Activated CD4-positive, CD25-positive, alpha-beta regulatory T cell treated with anti-CD3 and anti-CD28 coated beads, Interleukin-2, amount 50 U/mL, for 72 hours (primary cell): ENCODE data around the gene MB21D2.
"Not testable (repeated sequence)": the region's sequence is repeated elsewhere in the genome, so short reads cannot be mapped to it uniquely, and the experiment has no call there.

Experiments used
- DNase-seq: peaks from one replicate; pipeline ENCODE4 v3.0.0; 2021

Gene MB21D2

GRCh38 chr3:192917404-192918274 is at the start of gene MB21D2:
MB21D2 (minus strand) TSS chr3:192917856; CDS start chr3:192917840, 16 bp downstream.
- peak; percentile 55 for DNase-seq

GRCh38 chr3:192964959-192965719 is 47.5 kb upstream of the MB21D2 start:
- DNase-seq = not testable (repeated sequence)

- DNase-seq = no peak
Measured at GRCh38 chr3:192959773-192960172, 42.1 kb upstream of the MB21D2 start.

- DNase-seq = no peak
Measured at GRCh38 chr3:192958219-192958872, 40.7 kb upstream of the MB21D2 start.

- no peak for DNase-seq
Measured at GRCh38 chr3:192957441-192958021, 39.9 kb upstream of the MB21D2 start.

- no peak for DNase-seq
Measured at GRCh38 chr3:192953926-192954325, 36.3 kb upstream of the MB21D2 start.

GRCh38 chr3:192947421-192947820 is 29.8 kb upstream of the MB21D2 start:
- no peak for DNase-seq

GRCh38 chr3:192943393-192943792 is 25.7 kb upstream of the MB21D2 start:
- no peak for DNase-seq

GRCh38 chr3:192942625-192943024 is 25.0 kb upstream of the MB21D2 start:
- DNase-seq = no peak

- DNase-seq = no peak
Measured at GRCh38 chr3:192940129-192940528, 22.5 kb upstream of the MB21D2 start.

- no peak for DNase-seq
Measured at GRCh38 chr3:192935441-192935840, 17.8 kb upstream of the MB21D2 start.

- DNase-seq = no peak
Measured at GRCh38 chr3:192933779-192934460, 16.3 kb upstream of the MB21D2 start.

GRCh38 chr3:192933259-192933658 is 15.6 kb upstream of the MB21D2 start:
- DNase-seq = no peak

- DNase-seq = no peak
Measured at GRCh38 chr3:192931825-192932224, 14.2 kb upstream of the MB21D2 start.

- no peak for DNase-seq
Measured at GRCh38 chr3:192930577-192930976, 12.9 kb upstream of the MB21D2 start.

GRCh38 chr3:192929755-192930547 is 12.3 kb upstream of the MB21D2 start:
- no peak for DNase-seq

- no peak for DNase-seq
Measured at GRCh38 chr3:192929146-192929545, 11.5 kb upstream of the MB21D2 start.

GRCh38 chr3:192928720-192929119 is 11.1 kb upstream of the MB21D2 start:
- DNase-seq = no peak

- DNase-seq = no peak
Measured at GRCh38 chr3:192928016-192928415, 10.4 kb upstream of the MB21D2 start.

GRCh38 chr3:192927016-192927415 is 9.4 kb upstream of the MB21D2 start:
- no peak for DNase-seq

- no peak for DNase-seq
Measured at GRCh38 chr3:192923731-192924130, 6.1 kb upstream of the MB21D2 start.

GRCh38 chr3:192921793-192922192 is 4.1 kb upstream of the MB21D2 start:
- DNase-seq = no peak
